Activated CD4-positive, alpha-beta T cell treated with anti-CD3 and anti-CD28 coated beads, Interleukin-2, Interleukin-4, amounts not matched to agents 100 ng/mL and 50 ng/mL, durations not matched to agents 16 hours and 8 hours (primary cell): ENCODE data around the gene GCNA.
"Not testable (repeated sequence)": the region's sequence is repeated elsewhere in the genome, so short reads cannot be mapped to it uniquely, and the experiment has no call there.

Source experiments
- DNase-seq: peaks from one replicate; pipeline ENCODE4 v3.0.0-alpha.2; 2020; ENCODE audit warnings: low spot score

The GCNA gene

GRCh38 chrX:71563921-71564320 is 14.3 kb upstream of the GCNA start:
- DNase-seq, result no peak

- no peak for DNase-seq
Measured at GRCh38 chrX:71565474-71566041, 12.7 kb upstream of the GCNA start.

GRCh38 chrX:71571390-71571789 is 6.8 kb upstream of the GCNA start:
- not testable (repeated sequence) for DNase-seq

GRCh38 chrX:71573590-71573989 is 4.6 kb upstream of the GCNA start:
- no peak for DNase-seq

- DNase-seq, result no peak
Measured at GRCh38 chrX:71577682-71578081, 555 bp upstream of the GCNA start.

GRCh38 chrX:71579136-71579989 is 1.1 kb downstream of the GCNA start:
- DNase-seq, result no peak

GRCh38 chrX:71579990-71580380 is 1.7 kb downstream of the GCNA start:
- DNase-seq, result no peak

- DNase-seq, result no peak
Measured at GRCh38 chrX:71581210-71581609, 3.0 kb downstream of the GCNA start.

GRCh38 chrX:71586929-71587328 is 8.7 kb downstream of the GCNA start:
- DNase-seq, result no peak

- DNase-seq, result not testable (repeated sequence)
Measured at GRCh38 chrX:71593210-71593609, 15.0 kb downstream of the GCNA start.

GRCh38 chrX:71599965-71600364 is 21.7 kb downstream of the GCNA start:
- DNase-seq, result no peak

- no peak for DNase-seq
Measured at GRCh38 chrX:71603618-71604017, 25.4 kb downstream of the GCNA start.

- DNase-seq, result no peak
Measured at GRCh38 chrX:71604141-71604540, 25.9 kb downstream of the GCNA start.

GRCh38 chrX:71604796-71605568 is 26.7 kb downstream of the GCNA start:
- no peak for DNase-seq

GRCh38 chrX:71606536-71607216 is 28.4 kb downstream of the GCNA start:
- no peak for DNase-seq

- no peak for DNase-seq
Measured at GRCh38 chrX:71607488-71607887, 29.3 kb downstream of the GCNA start.

GRCh38 chrX:71609095-71609750 is 31.0 kb downstream of the GCNA start:
- DNase-seq, result no peak

- DNase-seq, result not testable (repeated sequence)
Measured at GRCh38 chrX:71611736-71612135, 33.5 kb downstream of the GCNA start.

GRCh38 chrX:71612256-71612655 is 34.0 kb downstream of the GCNA start:
- no peak for DNase-seq

GRCh38 chrX:71615056-71615455 is 36.8 kb downstream of the GCNA start:
- DNase-seq, result no peak

GRCh38 chrX:71615954-71616353 is 37.7 kb downstream of the GCNA start:
- peak; percentile 40 for DNase-seq
